Measurements from ENCODE around the gene KCTD3.

GRCh38 chr1:215581896-215582295, 14.8 kb downstream of the KCTD3 start:
- TF ChIP-seq CTCF (IDR thresholded peaks at IDR 0.05; ENCODE audit: extremely low read depth in 1 of 2, insufficient read depth in 1 of 2, low read depth in 1 of 2, low read length in 2 of 2) (no peak), FOS (IDR thresholded peaks at IDR 0.05; ENCODE audit: borderline replicate concordance, insufficient read depth, low read length) (no peak), POLR2A (IDR thresholded peaks at IDR 0.05; ENCODE audit: low read depth, low read length) (no peak), POLR2AphosphoS5 (IDR thresholded peaks at IDR 0.05; ENCODE audit: insufficient read depth, low read depth, low read length) (no peak), EZH2 (IDR thresholded peaks at IDR 0.05; ENCODE audit: borderline replicate concordance, low read depth, low read length, severe bottlenecking) (no peak)
